HG03135 (cell line): ENCODE measurements around the gene EMILIN3.

Source experiments
- ATAC-seq: cut with Tn5 transposase; IDR thresholded peaks from one replicate; pipeline ENCODE4 v1.9.1; 2021; ENCODE audit warnings: mild to moderate bottlenecking, moderate library complexity; ENCODE audit not compliant: unreplicated experiment

EMILIN3 gene

DNA sequence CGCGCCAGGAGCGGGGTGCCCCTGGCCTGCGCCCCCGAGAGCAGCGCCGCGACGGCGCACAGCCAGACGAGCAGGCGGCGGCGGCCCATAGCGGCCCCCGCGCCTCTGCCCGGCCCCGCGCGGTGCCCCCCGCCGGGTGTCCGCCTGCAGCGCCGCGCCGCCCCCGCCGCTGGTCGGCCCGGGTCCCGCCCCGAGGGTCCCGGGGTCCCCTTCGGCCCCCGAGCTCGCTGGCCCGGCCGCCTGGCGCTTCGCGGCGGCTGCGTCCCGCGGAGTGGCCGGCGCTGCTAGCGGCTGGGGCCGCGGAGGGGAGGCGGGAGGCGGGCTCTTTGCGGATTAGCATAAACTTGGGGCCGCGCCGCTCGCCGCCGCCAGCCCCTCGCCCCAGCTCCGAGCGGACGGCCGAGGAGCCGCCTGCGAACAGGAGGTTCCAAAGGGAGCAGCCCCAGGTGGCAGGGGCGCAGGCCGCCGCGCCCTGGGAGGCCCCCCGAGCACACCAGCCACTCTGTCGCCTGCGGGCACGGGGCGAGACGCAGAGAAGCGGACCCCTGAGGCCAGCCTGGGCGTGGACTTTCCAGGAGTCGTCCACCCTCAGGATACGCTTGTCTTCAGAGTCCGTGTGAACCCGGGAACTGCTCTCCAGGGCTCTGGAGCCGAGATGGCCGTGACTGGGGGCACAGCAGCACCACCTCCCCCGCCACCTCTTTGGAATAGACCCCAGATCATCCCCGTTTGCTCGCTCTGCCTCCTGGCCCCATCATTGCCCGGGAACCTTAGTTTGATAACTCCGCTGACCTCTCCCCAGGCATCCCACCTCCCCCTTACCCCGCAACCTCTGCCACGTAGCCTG is at the start of gene EMILIN3:
Gene EMILIN3, minus strand, starts transcription at position 273 of the 847 bp plus-strand sequence. Its CDS starts 184 bp downstream, at position 89.
- ATAC-seq: no peak

DNA sequence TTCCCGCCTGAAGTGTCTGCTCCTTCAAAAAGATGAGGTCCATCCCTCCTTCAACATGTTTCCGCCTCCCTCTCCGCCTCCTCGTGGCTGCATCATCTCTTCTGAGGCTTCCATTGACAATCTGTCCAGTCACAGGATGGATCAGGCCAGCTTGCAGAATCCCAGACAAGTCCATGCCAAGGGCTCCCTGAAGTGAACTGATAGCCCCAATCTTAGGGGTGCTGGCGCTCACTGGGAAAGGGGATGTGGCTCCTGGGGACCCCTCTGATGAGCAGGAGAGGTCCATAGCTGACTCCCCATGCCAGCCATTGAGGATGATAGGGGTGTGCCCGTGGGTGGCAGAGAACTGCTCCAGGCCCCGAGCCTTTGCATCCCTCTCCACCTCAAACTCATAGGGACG is 48.6 kb upstream of the EMILIN3 start:
- no peak for ATAC-seq

DNA sequence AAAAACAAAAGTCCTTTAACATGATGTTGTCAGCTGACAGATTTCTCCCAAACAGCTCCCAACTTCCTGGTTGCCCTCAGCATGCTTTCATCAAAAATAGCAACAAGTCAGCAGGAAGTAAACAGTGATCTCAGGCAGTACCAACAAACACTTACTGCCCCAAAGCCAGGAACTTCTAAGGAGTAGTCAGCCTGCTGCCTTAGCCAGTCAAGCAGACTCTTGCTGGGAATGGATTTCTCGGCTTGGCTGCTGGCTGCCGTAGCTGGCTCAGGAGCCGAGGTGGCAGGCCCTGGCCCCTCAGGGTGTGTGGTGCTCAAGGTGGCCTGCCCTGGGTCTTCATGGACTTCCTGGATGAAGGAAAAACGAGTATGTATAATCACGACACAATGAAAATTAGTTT is 46.6 kb upstream of the EMILIN3 start:
- ATAC-seq: no peak

GRCh38 chr20:41412324-41413120 is 45.9 kb upstream of the EMILIN3 start:
- no peak for ATAC-seq

- ATAC-seq: no peak
Measured at GRCh38 chr20:41411391-41411847, 44.8 kb upstream of the EMILIN3 start.

GRCh38 chr20:41408986-41409385 is 42.4 kb upstream of the EMILIN3 start:
- no peak for ATAC-seq

DNA sequence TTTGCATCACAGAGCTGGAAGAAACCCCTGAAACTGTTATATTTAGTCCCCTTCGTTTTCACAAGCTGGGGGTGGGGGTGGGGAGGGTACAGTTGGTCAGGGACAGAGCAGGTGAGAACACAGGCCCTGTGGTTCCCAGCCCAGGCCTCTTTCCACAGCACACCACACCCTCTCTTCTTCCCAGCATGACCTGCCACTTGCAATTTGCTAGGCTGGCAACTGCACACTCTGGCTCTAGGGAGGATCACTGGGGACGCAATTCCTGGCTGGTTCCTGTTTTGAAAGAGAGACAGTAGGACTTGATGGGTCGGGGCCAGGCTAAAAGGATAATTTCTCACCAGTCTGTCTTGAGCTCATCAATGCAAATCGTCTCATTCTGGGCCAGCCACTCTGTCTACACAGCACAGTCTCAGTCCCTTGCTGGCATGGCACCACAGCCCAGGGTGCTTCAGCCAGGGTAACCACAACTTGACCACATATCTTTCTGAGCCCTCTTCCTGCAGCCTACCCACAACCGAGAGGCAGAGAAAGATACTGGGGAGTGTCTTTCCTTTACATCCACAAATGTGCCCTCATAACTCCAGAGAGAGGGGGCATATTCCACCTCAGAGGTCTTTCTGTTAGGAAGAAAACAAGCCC is 41.7 kb upstream of the EMILIN3 start:
- ATAC-seq: no peak

GRCh38 chr20:41407607-41408006 is 41.0 kb upstream of the EMILIN3 start:
- ATAC-seq: no peak

DNA sequence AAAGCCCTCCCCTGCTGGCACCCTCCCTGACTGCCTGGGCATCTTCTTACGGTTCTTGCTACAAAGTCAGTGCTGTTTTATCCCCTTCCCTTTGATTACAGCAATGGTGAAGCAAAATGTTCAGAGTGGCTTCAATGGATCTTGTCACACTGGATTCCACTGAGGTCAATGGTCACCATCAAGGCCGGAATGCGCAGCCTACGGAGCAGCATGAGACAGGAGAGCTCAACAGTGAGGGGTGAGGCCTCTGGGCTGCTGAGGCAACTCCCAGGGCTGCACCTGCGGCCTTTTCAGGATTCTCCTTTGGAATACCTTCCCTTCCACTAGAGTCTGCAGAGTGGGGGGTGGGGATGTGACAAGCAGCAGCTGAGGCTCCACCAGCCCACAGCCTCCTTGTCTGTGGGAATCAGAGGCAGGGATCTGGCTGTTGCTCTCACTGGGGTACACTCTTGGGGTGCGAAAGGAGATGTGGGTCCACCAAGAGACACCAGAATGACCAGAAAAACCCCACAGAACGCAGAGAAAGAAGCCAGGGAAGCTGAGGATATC is 40.4 kb upstream of the EMILIN3 start:
- ATAC-seq: no peak

DNA sequence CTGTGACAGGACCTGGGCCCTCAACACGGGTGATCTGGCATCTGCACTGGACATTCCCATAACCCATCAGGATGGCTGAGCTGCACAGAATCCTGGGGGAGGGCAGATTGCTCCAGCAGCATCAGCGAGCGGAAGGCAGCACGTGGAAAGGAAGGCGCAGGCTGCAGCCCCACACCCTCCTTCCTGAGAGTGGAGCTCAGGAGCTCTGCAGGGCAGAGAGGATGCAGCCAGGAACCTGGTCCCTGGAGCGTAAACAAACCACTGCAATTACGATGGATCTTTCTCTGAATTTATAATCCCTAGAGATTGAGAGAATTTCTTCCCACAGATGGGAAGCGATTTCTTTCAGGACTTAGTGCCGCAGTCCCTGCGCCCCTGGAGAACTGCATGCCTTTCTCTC is 39.7 kb upstream of the EMILIN3 start:
- no peak for ATAC-seq

DNA sequence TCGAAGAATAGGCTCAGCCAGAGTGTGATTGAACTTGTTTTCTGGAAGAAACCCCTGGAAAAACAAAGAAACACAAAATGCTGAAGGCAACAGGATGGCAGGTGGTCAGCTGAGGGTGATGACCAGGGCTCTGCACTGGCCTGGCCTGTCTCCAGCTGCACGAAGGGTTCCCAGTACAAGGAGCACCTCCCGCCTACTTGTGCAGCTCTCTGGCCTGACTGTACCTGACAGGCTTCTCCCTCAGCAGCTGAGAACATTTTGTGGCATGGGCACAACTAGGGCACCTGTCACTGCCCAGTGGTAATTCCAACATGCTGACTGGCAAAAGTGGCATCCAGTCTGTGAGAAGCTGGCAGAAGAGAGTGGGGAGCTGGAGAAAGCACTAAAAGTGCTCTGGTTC is 38.8 kb upstream of the EMILIN3 start:
- ATAC-seq: no peak

GRCh38 chr20:41403604-41404003 is 37.0 kb upstream of the EMILIN3 start:
- ATAC-seq: no peak

DNA sequence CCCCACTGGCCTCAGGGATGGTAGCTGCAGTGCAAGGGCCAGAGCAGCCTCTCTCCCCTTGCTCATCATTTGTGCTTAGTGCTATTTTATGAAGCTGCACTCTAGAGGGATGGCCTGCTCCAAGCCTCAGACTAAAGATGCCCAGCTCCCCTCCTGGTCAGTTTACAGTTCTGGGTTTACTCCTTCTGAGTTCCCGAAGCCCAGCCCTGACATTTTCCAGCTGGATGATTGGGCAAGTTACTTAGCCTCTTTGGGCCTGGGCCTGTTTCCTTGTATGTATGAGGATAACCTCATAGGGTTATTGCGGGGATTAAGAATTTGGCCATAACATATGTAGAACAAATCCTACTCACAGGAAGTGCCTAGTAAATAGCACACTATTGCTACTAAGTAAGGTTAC is 31.8 kb upstream of the EMILIN3 start:
- ATAC-seq: no peak

DNA sequence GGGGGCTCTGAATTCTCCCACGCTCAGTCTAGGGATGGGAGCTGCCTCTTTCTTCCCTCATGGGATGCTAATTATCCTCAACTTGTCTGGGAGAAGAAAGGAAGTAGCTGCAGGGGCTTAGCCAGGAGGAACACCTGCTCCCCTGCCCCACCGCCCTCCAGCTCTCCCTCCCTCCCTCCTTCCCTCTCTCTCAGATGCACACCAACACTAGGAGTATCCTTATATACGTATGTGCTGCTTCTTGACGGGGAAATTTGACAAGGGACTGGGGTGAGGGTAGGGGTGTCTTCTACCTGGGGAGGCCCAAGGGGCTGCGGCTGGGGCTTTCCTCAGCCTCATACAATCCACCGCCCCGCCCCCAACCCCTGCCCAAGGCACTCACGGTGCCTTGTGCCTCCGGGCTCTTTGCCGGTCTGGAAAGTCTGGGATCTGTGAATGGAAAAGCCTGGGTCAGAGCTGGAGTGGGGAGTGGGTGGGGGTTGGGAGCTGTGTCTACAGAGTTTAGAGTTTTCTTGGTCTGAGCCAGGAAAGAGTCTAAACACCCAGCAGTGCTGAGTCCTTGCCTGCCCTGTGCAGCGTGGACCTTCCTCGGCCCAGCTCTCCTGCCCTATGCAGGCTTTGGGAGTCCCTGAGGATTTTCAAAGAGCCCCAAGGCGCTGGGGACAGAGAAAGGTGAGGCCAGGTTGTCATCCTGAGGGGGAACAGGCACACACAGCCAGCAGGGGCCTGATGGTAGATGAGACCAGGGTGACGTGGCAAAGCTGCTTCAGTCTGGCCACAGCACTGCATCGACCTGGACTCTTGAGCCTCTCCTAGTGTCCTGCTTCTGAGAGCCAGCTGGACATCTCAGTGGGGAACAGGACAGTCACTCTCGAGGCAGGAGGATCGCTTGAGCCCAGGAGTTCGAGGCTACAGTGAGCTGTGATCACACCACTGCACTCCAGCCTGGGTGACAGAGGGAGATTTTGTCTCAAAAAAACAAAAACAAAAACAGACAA is 29.3 kb upstream of the EMILIN3 start:
- no peak for ATAC-seq

DNA sequence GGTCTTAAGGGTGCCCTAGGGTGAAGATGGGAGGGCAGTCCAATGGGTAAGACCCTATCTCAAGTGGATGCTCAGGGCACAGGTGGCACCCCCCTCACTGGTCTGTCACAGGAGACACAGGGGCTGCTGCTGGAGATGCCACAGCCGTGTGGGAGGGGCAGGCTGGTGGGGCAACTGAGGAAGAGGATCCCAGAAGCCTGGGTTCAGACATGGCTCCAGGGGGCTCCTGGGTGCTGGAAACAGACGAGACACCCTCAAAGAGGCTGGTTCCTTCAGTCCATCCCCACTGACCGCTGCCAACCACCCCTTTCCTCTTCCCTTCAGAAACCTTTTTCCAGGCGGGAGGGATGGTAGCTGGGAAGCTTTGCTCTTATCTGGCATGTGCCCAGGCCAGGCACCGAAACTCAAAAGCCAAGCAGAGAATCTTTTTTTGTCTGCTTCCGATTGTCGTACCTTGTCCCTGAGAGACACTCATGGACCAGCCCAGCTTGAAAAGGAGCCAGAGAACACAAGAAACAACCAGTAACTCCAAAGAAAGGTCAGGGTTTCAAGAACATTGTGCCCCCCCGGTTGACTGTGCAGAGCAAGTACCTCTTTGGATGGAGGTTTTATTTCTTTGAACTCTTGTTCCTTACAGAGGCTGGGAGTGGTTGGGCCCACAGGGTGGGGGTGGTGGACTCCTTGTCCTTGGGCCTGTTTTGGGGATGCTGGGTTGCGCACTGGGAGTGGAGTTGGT is 28.5 kb upstream of the EMILIN3 start:
- ATAC-seq: no peak

DNA sequence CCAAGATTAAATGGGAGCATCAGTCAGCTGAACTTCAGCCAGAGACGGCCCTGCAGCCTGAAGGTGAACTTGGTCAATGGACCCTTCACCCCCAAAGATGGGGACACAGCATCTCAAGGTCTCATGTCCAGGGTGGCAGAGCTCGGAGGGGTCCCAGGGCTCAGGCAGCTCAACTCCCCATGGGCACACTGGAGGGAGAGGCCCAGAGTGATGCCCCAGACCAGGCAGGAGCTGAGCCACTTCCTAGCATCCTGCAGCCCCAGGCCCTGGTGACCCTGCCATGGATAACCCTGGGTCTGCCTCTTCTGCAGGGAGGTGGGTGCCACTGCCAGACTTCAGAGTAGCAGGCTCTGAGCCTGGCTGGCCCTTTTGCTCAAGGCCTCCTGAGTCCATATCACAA is 27.5 kb upstream of the EMILIN3 start:
- no peak for ATAC-seq

DNA sequence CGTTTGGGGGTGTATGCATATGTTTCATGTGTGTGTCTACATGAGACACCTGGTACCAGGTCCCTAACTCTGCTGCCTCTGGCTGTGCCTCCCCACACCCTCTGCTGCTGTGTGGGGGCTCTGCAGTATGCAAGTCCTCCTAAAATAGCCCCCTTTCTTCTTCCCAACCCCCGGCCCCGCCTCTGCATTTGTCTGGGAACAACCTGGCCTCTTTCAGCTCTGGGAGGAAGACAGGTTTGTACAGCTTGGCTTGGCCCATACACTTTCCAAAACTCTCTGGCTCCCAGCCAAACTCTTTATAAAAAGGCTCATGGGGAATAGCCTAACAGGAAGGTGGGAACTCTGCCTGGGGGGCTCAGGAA is 27.1 kb upstream of the EMILIN3 start:
- no peak for ATAC-seq

GRCh38 chr20:41392871-41393704 is 26.5 kb upstream of the EMILIN3 start:
- no peak for ATAC-seq

- no peak for ATAC-seq
Measured at GRCh38 chr20:41392295-41392694, 25.7 kb upstream of the EMILIN3 start.
